MM.1S (cell line): Measurements from ENCODE around the gene TJP1.

Experiments used
- DNase-seq: peaks from one replicate; pipeline ENCODE4 v3.0.0-alpha.2; 2015
- H2AFZ ChIP-seq: fragments of 300-600 bp; sonication (generic); 2 replicates; pipeline ENCODE4 v1.6.0; 2016; ENCODE audit warnings: antibody characterized with exemption, low read length
- H3F3A ChIP-seq: fragments of 300-600 bp; sonication (generic); 2 replicates; pipeline ENCODE4 v1.6.1; 2016; ENCODE audit warnings: mild to moderate bottlenecking, antibody characterized with exemption, low read length, moderate library complexity, mixed read lengths; ENCODE audit not compliant: insufficient read depth
- H3K27ac ChIP-seq: fragments of 300-600 bp; sonication (generic); 2 replicates; pipeline ENCODE4 v1.5.1; 2016; ENCODE audit warnings: mild to moderate bottlenecking, low read length
- H3K27me3 ChIP-seq: fragments of 300-600 bp; sonication (generic); replicated peaks from 2 replicates; pipeline ENCODE4 v1.6.0; 2016; ENCODE audit warnings: low read length; ENCODE audit not compliant: insufficient read depth
- H3K36me3 ChIP-seq: fragments of 300-600 bp; sonication (generic); replicated peaks from 2 replicates; pipeline ENCODE4 v1.6.1; 2016; ENCODE audit warnings: mild to moderate bottlenecking, low read length, mixed read lengths; ENCODE audit not compliant: insufficient read depth
- H3K4me1 ChIP-seq: fragments of 300-600 bp; sonication (generic); 2 replicates; pipeline ENCODE4 v1.6.1; 2016; ENCODE audit warnings: low read length, mixed read lengths
- H3K4me2 ChIP-seq: fragments of 300-600 bp; sonication (generic); 2 replicates; pipeline ENCODE4 v1.6.0; 2016; ENCODE audit warnings: low read depth, low read length
- H3K4me3 ChIP-seq: fragments of 300-600 bp; sonication (generic); 2 replicates; pipeline ENCODE4 v1.5.1; 2016; ENCODE audit warnings: low read length, mixed read lengths
- H3K79me2 ChIP-seq: fragments of 300-600 bp; sonication (generic); 2 replicates; pipeline ENCODE4 v1.6.1; 2016; ENCODE audit warnings: mixed run types, low read length, mixed read lengths
- H3K9ac ChIP-seq: fragments of 300-600 bp; sonication (generic); 2 replicates; pipeline ENCODE4 v1.6.1; 2016; ENCODE audit warnings: low read length, mixed read lengths
- H3K9me2 ChIP-seq: fragments of 300-600 bp; sonication (generic); replicated peaks from 2 replicates; pipeline ENCODE4 v1.6.1; 2016; ENCODE audit warnings: mild to moderate bottlenecking, low read length, mixed read lengths; ENCODE audit not compliant: insufficient read depth
- H3K9me3 ChIP-seq: fragments of 300-600 bp; sonication (generic); replicated peaks from 2 replicates; pipeline ENCODE4 v1.6.1; 2016; ENCODE audit warnings: mild to moderate bottlenecking, low read length, mixed read lengths; ENCODE audit not compliant: insufficient read depth
- H4K20me1 ChIP-seq: fragments of 300-600 bp; sonication (generic); 2 replicates; pipeline ENCODE4 v1.6.1; 2016; ENCODE audit warnings: mild to moderate bottlenecking, low read length, moderate library complexity, mixed read lengths; ENCODE audit not compliant: insufficient read depth
- CTCF ChIP-seq: fragments of 300-600 bp; sonication (generic); IDR thresholded peaks from 2 replicates; pipeline ENCODE4 v1.5.1; 2016; ENCODE audit warnings: antibody characterized with exemption, low read length, mixed read lengths
- EZH2 ChIP-seq: fragments of 300-600 bp; sonication (generic); optimal IDR thresholded peaks from 2 replicates; pipeline ENCODE3; 2017; ENCODE audit warnings: low read depth, mild to moderate bottlenecking, antibody characterized with exemption, low read length, mixed read lengths
- EZH2phosphoT487 ChIP-seq: fragments of 300-600 bp; sonication (generic); IDR thresholded peaks from 2 replicates; pipeline ENCODE4 v1.6.1; 2018; ENCODE audit warnings: antibody characterized with exemption, low read length

TJP1 gene

DNA sequence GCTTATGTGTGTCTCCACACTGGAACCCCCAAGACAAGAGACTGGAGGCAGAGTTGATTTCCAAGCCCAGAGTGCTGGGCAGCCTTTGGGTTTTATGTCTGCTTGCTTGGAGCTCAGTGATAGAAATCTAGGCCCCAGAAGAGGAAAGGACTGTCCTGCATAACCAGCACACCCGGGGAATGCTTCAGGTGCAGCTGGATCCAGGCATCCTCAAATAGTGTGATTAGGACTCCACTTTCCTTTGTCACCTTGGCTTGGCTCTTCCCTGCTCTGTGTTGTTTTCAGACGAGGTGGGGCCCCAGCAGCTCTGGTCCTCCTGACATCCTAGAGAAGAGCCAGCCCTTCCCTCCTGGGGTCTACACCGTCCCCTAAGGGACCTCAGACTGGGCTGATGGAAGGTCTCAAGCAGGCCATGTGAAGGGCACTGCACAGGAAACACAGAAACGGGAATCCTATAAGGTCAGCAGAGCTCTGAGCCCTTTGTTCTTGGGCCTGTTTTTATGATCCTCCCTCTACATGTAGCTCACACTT lies 143.7 kb downstream of the TJP1 start:
- no peaks in the 10 kb centered on the region for H3F3A ChIP-seq
- H2AFZ ChIP-seq, result 0 out of 2 replicates have a peak overlapping the region, but pooled peaks have one; percentile 2
- no peak overlapping the region for H3K9ac ChIP-seq
- no peak for TF ChIP-seq EZH2
- no peak for TF ChIP-seq EZH2phosphoT487
- TF ChIP-seq CTCF, result no peak
- 0 out of 2 replicates have a peak, but pooled peaks cover 7% of the 10 kb centered on the region for H3K4me1 ChIP-seq
- no peaks in the 10 kb centered on the region for H4K20me1 ChIP-seq
- H3K9me2 ChIP-seq, result no peaks in the 10 kb centered on the region
- peak overlapping the region; percentile 27; the same call in 1 of the 2 replicates for H3K27ac ChIP-seq
- no peaks in the 10 kb centered on the region for H3K36me3 ChIP-seq
- H3K9me3 ChIP-seq, result no peaks in the 10 kb centered on the region
- no peaks in the 10 kb centered on the region for H3K27me3 ChIP-seq
- no peaks in the 10 kb centered on the region for H3K79me2 ChIP-seq
- DNase-seq, result no peak
- no peak overlapping the region for H3K4me2 ChIP-seq
- H3K4me3 ChIP-seq, result no peak overlapping the region

- 0 out of 2 replicates have a peak overlapping the region, but pooled peaks have one; percentile 2 for H2AFZ ChIP-seq
- H3K79me2 ChIP-seq, result no peaks in the 10 kb centered on the region
- TF ChIP-seq EZH2phosphoT487, result no peak
- TF ChIP-seq EZH2, result no peak
- no peak for TF ChIP-seq CTCF
- H3F3A ChIP-seq, result no peaks in the 10 kb centered on the region
- H3K4me1 ChIP-seq, result 0 out of 2 replicates have a peak, but pooled peaks cover 7% of the 10 kb centered on the region
- no peaks in the 10 kb centered on the region for H3K9me2 ChIP-seq
- H3K27me3 ChIP-seq, result no peaks in the 10 kb centered on the region
- DNase-seq, result peak; percentile 31
- H3K4me2 ChIP-seq, result no peak overlapping the region
- H3K9me3 ChIP-seq, result no peaks in the 10 kb centered on the region
- no peak overlapping the region for H3K4me3 ChIP-seq
- H4K20me1 ChIP-seq, result no peaks in the 10 kb centered on the region
- H3K27ac ChIP-seq, result peak overlapping the region; percentile 27; the same call in 1 of the 2 replicates
- no peaks in the 10 kb centered on the region for H3K36me3 ChIP-seq
- no peak overlapping the region for H3K9ac ChIP-seq
Measured at GRCh38 chr15:29677871-29678461, 144.3 kb downstream of the TJP1 start.

DNA sequence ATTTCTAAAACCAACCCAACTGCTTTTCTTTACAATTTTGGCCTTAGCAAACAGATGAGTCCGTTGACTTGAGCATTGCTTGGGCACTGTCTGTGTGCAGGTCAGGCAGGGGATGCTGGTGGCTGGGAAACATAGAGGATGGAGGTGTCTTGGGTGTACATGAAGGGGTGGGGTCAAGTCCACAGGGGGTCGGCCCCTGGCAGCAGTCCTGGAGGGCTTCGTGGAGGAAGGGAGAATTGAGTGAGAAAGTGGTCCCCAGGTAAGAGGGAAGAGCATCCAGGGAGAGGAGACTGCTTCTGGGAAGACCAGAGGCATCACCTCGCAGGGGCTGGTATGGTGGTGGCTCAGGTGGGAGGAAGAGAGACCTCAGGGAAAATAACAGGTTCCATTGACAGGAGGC lies 144.8 kb downstream of the TJP1 start:
- no peaks in the 10 kb centered on the region for H4K20me1 ChIP-seq
- no peaks in the 10 kb centered on the region for H3K79me2 ChIP-seq
- H3K9ac ChIP-seq, result no peak overlapping the region
- H3K4me1 ChIP-seq, result 0 out of 2 replicates have a peak, but pooled peaks cover 7% of the 10 kb centered on the region
- no peak overlapping the region for H3K4me3 ChIP-seq
- H3K27me3 ChIP-seq, result no peaks in the 10 kb centered on the region
- H3K36me3 ChIP-seq, result no peaks in the 10 kb centered on the region
- H3F3A ChIP-seq, result no peaks in the 10 kb centered on the region
- TF ChIP-seq EZH2 (no peak), EZH2phosphoT487 (no peak), CTCF (no peak)
- no peak overlapping the region for H3K4me2 ChIP-seq
- no peaks in the 10 kb centered on the region for H3K9me2 ChIP-seq
- no peaks in the 10 kb centered on the region for H3K9me3 ChIP-seq
- H2AFZ ChIP-seq, result no peak overlapping the region
- DNase-seq, result no peak
- H3K27ac ChIP-seq, result no peak overlapping the region
